ENCODE measurements around the gene SMIM35. TPM values are rescaled to one million over a fixed set of nuclear protein-coding genes. Genes with fewer than 3 reads are reported as not detected.

SMIM35 gene
- total and polyA plus RNA-seq, 4 donors = 0.06 to 0.17 (median 0.11) TPM

DNA sequence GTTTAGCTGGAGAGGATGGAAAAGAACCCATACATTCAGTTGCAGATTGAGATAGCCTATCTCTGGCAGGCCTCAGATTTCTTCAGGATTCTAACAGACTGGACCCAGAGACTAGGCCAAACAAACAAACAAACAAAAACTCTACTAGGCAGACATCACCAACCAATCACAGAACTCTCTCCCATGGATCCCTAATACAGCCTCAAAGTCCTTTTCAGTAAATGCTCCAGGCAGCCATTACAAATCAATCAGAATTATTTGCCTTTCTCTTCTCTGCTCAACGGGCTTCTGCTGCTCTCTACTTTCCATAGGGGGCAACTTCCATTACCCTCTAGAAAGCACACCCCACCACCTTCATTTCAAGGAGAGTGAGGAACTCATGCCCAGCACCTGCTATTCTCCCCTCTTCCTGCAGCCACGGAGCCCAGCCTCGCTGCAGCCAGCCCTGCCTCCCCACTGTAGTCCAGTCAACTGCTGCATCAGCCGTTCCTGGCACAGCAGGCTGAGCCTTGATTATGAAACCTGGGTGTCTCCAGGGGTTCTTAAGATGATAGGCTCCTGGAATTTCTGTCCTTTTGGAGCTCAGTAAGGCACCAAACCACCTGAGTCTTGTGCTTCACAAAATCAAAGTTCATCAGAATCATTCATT, 19.0 kb upstream of the SMIM35 start:
- H3K36me3 ChIP-seq (ENCODE audit: control insufficient read depth in 4 of 4, insufficient read depth in 4 of 4, low read length in 4 of 4) = no peaks in the 10 kb centered on the region
- no peak overlapping the region for H3K4me3 ChIP-seq
- TF ChIP-seq, protein P1, sequence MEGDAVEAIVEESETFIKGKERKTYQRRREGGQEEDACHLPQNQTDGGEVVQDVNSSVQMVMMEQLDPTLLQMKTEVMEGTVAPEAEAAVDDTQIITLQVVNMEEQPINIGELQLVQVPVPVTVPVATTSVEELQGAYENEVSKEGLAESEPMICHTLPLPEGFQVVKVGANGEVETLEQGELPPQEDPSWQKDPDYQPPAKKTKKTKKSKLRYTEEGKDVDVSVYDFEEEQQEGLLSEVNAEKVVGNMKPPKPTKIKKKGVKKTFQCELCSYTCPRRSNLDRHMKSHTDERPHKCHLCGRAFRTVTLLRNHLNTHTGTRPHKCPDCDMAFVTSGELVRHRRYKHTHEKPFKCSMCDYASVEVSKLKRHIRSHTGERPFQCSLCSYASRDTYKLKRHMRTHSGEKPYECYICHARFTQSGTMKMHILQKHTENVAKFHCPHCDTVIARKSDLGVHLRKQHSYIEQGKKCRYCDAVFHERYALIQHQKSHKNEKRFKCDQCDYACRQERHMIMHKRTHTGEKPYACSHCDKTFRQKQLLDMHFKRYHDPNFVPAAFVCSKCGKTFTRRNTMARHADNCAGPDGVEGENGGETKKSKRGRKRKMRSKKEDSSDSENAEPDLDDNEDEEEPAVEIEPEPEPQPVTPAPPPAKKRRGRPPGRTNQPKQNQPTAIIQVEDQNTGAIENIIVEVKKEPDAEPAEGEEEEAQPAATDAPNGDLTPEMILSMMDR (IDR thresholded peaks at IDR 0.05; ENCODE audit: control extremely low read depth, extremely low read depth) = no peak
- WGBS, 2 donors = 65 to 68% methylated on average over 4 of the region's 4 CpGs
- H3K4me1 ChIP-seq (ENCODE audit: control insufficient read depth in 5 of 5, insufficient read depth in 5 of 5, low read length in 5 of 5) = no peaks in the 10 kb centered on the region
- no peak overlapping the region for H3K9ac ChIP-seq (ENCODE audit: insufficient read depth in 1 of 2, low read length in 2 of 2)
- H3K9me3 ChIP-seq (ENCODE audit: control insufficient read depth in 4 of 4, insufficient read depth in 3 of 4, low read length in 3 of 4) = no peaks in the 10 kb centered on the region
- DNase-seq (no peak), ATAC-seq (ENCODE audit: insufficient read depth, low FRiP score) (no peak)
- no peak overlapping the region for H3K27ac ChIP-seq (ENCODE audit: low read depth in 1 of 2, low read length in 1 of 2)
- no peaks in the 10 kb centered on the region for H3K27me3 ChIP-seq (ENCODE audit: control insufficient read depth in 3 of 3, insufficient read depth in 3 of 3, low read length in 2 of 3)

- Histone ChIP-seq H3K36me3 (ENCODE audit: control insufficient read depth in 4 of 4, insufficient read depth in 4 of 4, low read length in 4 of 4) (no peaks in the 10 kb centered on the region), H3K4me3 (no peak overlapping the region), H3K9me3 (ENCODE audit: control insufficient read depth in 4 of 4, insufficient read depth in 3 of 4, low read length in 3 of 4) (no peaks in the 10 kb centered on the region), H3K4me1 (ENCODE audit: control insufficient read depth in 5 of 5, insufficient read depth in 5 of 5, low read length in 5 of 5) (peaks cover 0 to 3% (median 0%) of the 10 kb centered on the region in 5 donors), H3K27me3 (ENCODE audit: control insufficient read depth in 3 of 3, insufficient read depth in 3 of 3, low read length in 2 of 3) (no peaks in the 10 kb centered on the region), H3K27ac (ENCODE audit: low read depth in 1 of 2, low read length in 1 of 2) (no peak overlapping the region), H3K9ac (ENCODE audit: insufficient read depth in 1 of 2, low read length in 2 of 2) (no peak overlapping the region)
- WGBS, 2 donors = 94 to 96% methylated on average over 6 of the region's 6 CpGs
- DNase-seq (no peak), ATAC-seq (ENCODE audit: insufficient read depth, low FRiP score) (no peak)
- TF ChIP-seq, protein P1 (IDR thresholded peaks at IDR 0.05; ENCODE audit: control extremely low read depth, extremely low read depth) = no peak
These were observed 17.7 kb upstream of the SMIM35 start for GRCh38 chr11:118104491-118104890.

GRCh38 chr11:118102721-118103261, 16.0 kb upstream of the SMIM35 start:
- Histone ChIP-seq H3K36me3 (ENCODE audit: control insufficient read depth in 4 of 4, insufficient read depth in 4 of 4, low read length in 4 of 4) (no peaks in the 10 kb centered on the region), H3K27me3 (ENCODE audit: control insufficient read depth in 3 of 3, insufficient read depth in 3 of 3, low read length in 2 of 3) (peaks cover 0 to 3% (median 0%) of the 10 kb centered on the region in 3 donors), H3K9me3 (ENCODE audit: control insufficient read depth in 4 of 4, insufficient read depth in 3 of 4, low read length in 3 of 4) (no peaks in the 10 kb centered on the region), H3K9ac (ENCODE audit: insufficient read depth in 1 of 2, low read length in 2 of 2) (no peak overlapping the region), H3K4me1 (ENCODE audit: control insufficient read depth in 5 of 5, insufficient read depth in 5 of 5, low read length in 5 of 5) (peaks cover 0 to 3% (median 0%) of the 10 kb centered on the region in 5 donors), H3K27ac (ENCODE audit: low read depth in 1 of 2, low read length in 1 of 2) (no peak overlapping the region), H3K4me3 (no peak overlapping the region)
- 79 to 85% methylated on average over 13 of the region's 13 CpGs for WGBS, 2 donors
- DNase-seq (no peak), ATAC-seq (ENCODE audit: insufficient read depth, low FRiP score) (no peak)
- TF ChIP-seq, protein P1 (IDR thresholded peaks at IDR 0.05; ENCODE audit: control extremely low read depth, extremely low read depth) = no peak

Measured in lung (tissue), 12 donors.